ENCODE measurements around the gene ARHGAP23.
A peak's percentile ranks its signal among the peaks of the same experiment; 100 is the strongest.
"Not testable (repeated sequence)": the region's sequence is repeated elsewhere in the genome, so short reads cannot be mapped to it uniquely, and the experiment has no call there.

The ARHGAP23 gene

GRCh38 chr17:38494152-38494551 is 65.9 kb downstream of the ARHGAP23 start:
- not testable (repeated sequence) for DNase-seq

GRCh38 chr17:38497656-38498055 is 69.4 kb downstream of the ARHGAP23 start:
- not testable (repeated sequence) for DNase-seq

- no peak for DNase-seq
Observed at GRCh38 chr17:38498353-38498752, 70.1 kb downstream of the ARHGAP23 start.

- DNase-seq: not testable (repeated sequence)
Observed at GRCh38 chr17:38499230-38499629, 71.0 kb downstream of the ARHGAP23 start.

DNA sequence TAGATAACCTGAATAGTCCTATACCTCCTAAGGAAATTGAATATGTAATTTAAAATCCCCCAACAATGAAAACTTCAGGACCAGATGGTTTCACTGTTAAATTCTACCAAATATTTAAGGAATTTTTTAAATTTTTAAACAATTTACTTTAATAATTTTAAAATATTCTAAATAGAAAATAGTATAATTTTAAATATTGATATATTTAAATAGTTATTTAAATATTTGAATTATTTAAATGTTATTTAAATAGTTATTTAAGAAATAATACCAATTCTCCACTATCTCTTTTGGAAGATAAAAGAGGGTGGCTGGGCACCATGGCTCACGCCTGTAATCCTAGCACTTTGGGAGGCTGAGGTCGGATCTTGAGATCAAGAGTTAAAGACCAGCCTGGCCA is 73.5 kb downstream of the ARHGAP23 start:
- DNase-seq: not testable (repeated sequence)

GRCh38 chr17:38503286-38503913 is 75.1 kb downstream of the ARHGAP23 start:
- not testable (repeated sequence) for DNase-seq

- DNase-seq: no peak
Observed at GRCh38 chr17:38504216-38504615, 76.0 kb downstream of the ARHGAP23 start.

GRCh38 chr17:38507436-38507835 is 79.2 kb downstream of the ARHGAP23 start:
- no peak for DNase-seq

GRCh38 chr17:38507921-38508569 is 79.8 kb downstream of the ARHGAP23 start:
- no peak for DNase-seq

GRCh38 chr17:38508570-38508950 is 80.3 kb downstream of the ARHGAP23 start:
- DNase-seq: no peak

DNA sequence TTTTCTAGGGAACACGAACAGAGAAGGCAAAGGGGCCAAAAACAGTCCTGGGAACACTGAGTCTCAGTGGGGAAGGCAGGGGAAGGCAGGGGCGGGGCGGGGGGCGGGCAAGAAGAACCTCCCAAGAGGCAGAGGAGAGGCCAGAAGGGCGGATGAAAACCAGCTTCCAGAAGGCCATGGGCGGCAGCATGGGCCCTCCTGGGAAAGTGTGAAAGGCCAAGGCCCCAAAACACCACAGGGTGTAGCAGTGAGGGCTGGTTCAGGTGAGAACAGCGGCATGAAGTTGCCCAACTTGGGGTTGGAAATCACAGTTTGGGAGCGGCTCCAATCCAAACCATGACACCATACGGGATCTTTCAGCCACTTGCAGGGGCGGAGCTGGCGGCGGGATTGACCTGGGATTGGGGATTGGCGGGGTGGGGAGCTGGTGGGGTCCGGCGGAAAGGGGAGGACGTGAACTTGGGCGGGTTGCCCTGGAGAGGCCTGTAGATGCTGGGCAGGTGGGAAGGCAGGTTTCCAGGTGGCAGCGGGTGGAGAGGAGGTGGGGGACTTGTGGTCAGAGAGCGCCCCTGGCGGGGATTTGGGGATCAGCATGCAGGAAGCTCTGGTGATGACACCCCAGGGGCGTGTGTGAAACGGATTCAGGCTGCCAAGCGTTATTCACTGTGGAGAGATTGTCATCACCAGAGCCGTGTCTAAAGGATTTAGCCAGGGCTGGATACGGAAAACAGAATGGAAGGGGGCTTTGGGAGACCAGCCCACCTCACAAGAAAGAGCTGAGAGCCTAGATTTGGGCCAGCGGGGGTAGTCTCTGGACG is 80.9 kb downstream of the ARHGAP23 start:
- peak; percentile 60 for DNase-seq

DNA sequence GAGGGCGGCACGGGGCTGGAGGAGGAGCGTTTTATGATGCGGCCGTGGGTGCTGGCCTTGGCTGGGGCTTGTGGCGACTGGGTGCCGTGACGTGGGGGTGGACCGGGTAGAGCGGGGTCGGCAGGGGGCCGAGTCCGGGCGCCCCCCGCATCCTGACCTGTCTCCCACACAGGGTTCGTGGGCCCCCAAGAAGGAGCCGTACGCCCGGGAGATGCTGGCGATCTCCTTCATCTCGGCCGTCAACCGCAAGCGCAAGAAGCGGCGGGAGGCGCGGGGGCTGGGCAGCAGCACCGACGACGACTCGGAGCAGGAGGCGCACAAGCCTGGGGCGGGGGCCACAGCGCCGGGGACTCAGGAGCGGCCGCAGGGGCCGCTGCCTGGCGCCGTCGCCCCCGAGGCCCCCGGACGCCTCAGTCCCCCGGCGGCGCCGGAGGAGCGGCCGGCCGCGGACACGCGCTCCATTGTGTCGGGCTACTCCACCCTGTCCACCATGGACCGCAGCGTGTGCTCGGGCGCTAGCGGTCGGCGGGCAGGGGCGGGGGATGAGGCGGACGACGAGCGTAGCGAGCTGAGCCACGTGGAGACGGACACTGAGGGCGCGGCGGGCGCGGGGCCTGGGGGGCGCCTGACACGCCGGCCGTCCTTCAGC is 81.6 kb downstream of the ARHGAP23 start:
- no peak for DNase-seq

DNA sequence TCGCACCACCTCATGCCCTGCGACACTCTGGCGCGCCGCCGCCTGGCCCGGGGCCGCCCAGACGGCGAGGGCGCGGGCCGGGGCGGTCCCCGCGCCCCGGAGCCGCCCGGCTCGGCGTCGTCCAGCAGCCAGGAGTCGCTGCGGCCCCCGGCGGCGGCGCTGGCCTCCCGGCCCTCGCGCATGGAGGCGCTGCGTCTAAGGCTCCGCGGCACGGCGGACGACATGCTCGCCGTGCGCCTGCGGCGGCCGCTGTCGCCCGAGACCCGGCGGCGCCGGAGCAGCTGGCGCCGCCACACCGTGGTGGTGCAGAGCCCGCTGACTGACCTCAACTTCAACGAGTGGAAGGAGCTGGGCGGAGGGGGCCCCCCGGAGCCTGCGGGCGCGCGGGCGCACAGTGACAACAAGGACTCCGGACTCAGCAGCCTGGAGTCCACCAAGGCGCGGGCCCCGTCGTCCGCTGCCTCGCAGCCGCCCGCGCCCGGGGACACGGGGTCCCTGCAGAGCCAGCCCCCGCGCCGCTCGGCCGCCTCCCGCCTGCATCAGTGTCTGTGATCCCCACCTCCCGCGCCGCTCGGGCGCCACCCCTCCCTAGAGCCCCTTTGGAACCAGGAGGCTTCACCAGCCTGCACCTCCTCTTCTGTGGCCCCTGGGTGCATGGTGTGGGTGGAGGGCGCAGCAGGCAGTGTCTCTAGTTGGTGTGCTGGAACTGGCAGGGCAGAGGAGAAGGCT is 82.3 kb downstream of the ARHGAP23 start:
- DNase-seq: no peak

GRCh38 chr17:38511150-38512108 is 83.2 kb downstream of the ARHGAP23 start:
- DNase-seq: no peak

- DNase-seq: no peak
Observed at GRCh38 chr17:38512473-38513058, 84.3 kb downstream of the ARHGAP23 start.

DNA sequence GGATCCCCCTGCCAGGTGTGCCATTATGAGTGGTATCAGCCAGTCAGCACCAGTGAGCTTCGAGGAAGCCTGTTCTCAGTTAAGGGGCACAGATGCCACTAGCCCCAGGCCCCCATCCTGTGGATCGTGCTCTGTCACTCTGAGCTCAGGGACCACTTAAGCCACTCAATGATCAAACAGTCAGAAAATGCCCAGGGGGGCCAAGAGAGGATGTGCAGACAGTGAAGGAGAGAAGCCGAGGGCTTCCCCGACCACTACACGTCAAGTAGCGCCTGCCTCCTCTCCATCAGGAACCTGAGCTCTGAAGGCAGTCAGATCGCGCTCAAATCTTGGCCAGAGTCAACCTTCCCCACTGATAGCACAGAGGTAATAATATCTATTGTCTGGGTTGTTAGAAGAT is 98.3 kb downstream of the ARHGAP23 start:
- not testable (repeated sequence) for DNase-seq

- not testable (repeated sequence) for DNase-seq
Observed at GRCh38 chr17:38528141-38528540, 99.9 kb downstream of the ARHGAP23 start.

DNA sequence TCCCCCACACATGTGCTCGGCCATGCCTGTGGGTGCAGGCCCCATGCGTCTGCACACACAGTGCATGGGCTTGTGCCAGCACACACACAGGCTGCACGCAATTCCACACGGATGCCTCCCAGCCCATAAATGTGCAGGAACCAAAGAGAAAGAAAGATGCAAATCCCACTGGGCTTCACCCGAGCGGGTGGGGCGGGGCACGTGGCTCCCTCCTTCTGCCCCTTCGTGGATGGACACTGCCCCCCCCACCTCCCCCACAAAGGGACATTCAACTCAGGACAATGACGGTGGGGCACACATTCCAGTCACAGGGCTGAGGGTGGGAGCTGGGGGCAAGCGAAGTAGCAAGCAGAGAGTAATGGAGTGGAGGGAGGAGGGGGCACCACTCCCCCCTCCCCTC is 102.6 kb downstream of the ARHGAP23 start:
- DNase-seq: not testable (repeated sequence)

DNA sequence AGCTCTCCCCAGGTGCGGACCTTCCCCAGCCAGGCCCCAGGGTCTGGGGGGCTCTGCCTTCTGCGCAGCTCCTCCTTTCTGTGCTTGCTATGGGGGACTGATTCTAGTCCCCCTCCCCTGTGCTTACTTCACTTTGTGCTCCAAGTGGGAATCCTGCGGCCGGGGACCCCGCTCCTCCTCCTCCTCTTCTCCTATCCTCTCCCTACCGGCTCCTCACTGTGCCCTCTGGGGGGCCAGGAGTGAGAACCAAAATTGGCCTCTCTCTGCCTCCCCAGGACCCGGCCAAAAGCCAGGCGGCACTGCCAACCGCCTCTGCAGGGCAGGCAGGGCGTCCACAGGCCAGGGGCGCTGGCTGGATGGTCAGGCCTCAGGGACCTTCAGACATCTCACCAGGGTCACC is 103.5 kb downstream of the ARHGAP23 start:
- DNase-seq: not testable (repeated sequence)

DNA sequence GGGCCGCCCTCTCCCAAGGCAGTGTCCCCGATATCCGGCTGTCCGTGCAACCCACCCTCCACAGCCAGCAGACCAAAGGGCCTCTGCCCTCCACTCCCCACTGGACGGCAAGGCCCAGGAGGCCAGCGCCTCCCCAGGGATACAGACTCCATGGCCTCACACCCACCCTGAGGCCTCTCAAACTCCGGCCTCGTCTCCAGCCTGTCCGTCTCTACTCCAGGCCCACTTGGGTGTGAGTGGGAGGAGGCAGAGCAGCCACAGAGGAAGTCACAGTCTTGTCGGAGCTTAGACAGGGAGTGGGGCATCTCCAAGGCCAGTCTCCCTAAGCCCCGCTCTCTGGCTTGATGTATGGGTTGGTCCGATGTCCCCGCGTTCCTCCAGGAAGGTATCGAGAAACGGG is 104.2 kb downstream of the ARHGAP23 start:
- DNase-seq: no peak

DNA sequence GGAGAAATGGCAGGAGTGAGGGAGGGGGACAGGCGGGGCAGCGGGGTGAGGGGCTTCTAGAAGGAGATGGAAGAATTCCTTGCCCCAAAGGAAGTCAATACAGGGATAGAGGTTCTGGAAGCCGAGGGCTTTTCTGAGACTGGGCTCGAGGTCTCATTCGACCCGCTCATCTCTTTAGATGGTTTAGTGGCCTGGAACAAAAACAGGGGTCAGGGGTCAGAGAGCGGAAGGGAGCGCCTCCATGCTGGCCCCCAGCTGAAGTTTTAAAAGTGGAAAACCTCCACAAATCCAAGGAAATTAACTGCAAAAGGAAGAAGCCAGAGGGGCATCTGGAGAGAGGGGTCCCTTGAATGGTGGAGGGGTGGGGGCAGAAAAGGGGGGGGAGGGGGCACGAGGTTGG is 105.0 kb downstream of the ARHGAP23 start:
- no peak for DNase-seq
